ENCODE data around the gene CHD2.
A peak's percentile ranks its signal among the peaks of the same experiment; 100 is the strongest.

The CHD2 gene

DNA sequence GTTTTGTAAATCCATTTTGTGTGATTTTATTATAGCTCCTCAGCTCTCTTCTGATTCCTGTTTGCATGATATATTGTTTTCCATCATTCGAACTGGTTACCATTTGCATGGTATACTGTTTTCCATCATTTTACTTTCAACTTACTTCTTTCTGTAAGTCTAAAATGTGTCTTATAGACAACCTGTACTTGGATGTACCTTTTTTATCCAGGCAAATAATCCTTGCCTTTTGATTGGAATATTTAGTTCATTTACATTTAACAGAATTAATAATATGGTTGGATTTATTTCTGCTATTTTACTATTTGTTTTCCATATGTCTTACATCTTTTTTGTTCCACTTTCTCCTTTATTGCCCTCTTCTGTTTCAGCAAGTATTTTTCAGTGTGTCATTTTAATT lies 62.8 kb downstream of the CHD2 start:
- no peak for DNase-seq (ENCODE audit: low read depth)

DNA sequence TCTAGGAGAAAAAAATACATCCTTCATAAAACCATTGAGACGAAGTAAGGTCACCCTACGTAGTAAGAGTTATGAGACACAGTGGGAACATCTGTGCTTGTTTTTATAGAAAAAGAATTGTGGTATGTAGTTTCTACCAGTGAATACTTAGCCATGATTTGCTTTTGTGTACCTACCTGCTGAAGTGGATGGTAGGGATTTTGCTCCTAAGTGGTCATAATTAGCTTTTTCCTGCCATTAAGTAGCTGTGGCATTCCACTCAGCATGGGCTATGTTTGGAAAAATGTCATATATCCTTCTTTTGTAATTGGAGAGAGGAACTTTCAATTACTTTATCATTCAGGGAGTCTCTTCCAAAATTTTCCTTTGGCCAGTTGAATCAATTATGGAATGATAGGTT lies 63.7 kb downstream of the CHD2 start:
- no peak for DNase-seq (ENCODE audit: low read depth)

DNA sequence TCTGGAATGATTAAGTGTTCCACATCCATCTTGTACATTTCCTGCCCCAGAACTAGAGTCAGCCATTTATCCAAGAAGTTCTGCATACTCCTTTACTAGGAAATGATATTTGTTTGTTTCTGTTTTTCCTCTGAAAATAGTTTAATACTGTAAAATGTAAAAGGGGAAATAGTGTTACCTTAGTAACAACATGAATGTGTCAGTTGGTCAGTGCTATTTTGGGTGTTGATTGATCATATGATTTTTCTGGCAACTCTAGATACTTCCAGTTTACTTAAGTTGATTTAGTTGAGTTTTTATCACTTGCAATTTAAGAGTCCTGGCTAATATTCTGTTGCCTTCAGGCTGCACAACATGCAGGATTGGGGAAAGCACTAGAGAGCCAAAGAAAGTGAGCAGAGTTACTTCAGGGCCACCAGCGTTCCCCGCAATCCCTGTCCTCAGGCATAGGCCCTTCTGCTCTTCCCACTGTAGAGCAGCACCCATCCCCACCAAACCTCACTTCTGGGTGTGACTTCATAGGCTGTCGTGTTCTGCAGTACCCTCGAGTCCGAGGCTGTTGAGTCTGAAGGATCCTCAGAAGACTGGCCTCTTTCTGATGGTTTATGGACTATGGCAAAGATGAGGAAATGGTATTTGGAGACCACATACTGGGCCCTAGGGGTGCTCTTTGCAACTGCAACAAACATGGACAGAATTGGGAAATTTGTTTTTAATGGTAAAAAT lies 69.0 kb downstream of the CHD2 start:
- peak; percentile 9 for DNase-seq (ENCODE audit: low read depth)

DNA sequence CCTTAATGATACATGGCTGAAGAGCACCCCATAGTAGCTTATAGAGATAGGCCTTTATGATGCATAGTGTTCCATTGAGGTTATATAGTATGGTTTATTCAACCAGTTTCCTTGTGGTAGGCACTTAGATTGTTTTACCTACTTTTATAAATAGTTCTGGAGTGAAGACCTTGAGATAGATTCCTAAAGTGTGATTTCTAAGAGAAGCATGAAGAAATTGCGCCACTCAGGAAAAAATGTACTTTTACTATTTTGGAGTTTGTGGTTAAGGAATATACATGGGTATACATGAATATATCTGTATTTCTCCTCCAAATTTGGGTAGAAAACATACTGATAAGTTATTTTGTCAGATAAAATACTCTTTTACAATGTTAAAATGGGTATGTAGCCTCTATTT lies 70.5 kb downstream of the CHD2 start:
- DNase-seq (ENCODE audit: low read depth), result peak; percentile 55

DNA sequence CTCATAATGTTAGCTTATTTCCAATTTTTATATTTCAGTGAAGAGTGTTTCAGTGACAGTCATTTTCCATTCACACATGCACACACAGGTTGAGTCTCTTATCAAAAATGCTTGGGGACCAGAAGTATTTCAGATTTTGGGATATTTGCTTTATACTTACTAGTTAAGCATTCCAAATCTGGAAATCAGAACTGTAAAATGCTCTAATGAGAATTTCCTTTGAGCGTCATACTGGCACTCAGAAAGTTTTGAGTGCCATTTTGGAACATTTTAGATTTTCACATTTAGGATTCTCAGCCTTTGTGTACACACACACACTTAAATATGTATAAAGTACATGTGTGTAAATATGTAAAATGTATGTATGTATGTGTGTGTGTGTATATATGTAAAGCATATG lies 71.0 kb downstream of the CHD2 start:
- no peak for DNase-seq (ENCODE audit: low read depth)

DNA sequence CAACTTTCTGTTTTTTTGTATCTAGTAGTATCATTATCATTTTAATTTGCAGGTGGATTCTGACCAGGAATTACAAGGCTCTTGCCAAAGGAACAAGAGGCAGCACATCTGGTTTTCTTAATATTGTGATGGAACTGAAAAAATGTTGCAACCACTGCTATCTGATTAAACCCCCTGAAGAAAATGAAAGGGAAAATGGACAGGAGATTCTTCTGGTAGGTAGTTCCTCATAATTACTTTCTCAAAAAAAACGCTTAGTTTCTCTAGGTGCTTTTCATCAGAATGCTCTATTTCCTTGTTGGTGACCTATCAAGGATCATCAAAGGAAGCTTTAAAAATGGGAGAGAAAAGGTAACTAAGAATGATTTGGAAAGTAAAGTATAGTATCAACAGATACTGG lies 71.6 kb downstream of the CHD2 start:
- DNase-seq (ENCODE audit: low read depth), result no peak

DNA sequence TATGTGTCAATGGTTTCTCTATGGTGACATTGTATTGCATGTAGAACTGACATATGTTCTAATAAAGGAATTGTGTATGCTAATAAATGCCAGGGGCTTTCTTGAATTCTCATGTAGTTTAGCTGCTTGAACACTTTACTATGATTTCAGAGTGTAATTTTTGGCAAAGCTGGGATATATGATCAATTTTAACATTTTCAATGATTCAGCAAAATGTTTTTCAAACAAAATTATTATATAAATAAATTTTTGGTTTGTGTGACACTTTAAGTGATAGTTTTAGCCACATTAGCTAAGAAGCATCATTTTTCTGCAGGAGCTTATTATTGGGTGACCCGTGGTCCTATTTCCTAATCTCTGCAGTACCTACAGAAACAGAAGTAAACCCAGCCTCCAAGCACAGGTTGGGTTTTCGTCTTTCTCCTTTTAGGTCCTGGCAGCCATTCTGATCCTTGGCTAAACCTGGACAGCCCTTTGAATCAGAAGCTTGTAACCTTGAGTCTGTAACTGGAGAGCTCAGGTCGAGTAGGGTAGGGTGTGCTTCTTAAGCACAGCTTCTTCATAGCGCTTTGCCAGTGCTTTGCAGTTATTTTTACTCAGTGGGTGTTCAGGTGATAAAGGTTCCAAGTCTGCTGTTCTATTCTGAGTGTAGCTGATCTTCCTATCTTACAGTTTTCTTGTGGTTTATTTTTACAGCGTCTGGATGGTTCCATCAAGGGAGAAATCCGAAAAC lies 74.2 kb downstream of the CHD2 start:
- no peak for DNase-seq (ENCODE audit: low read depth)

DNA sequence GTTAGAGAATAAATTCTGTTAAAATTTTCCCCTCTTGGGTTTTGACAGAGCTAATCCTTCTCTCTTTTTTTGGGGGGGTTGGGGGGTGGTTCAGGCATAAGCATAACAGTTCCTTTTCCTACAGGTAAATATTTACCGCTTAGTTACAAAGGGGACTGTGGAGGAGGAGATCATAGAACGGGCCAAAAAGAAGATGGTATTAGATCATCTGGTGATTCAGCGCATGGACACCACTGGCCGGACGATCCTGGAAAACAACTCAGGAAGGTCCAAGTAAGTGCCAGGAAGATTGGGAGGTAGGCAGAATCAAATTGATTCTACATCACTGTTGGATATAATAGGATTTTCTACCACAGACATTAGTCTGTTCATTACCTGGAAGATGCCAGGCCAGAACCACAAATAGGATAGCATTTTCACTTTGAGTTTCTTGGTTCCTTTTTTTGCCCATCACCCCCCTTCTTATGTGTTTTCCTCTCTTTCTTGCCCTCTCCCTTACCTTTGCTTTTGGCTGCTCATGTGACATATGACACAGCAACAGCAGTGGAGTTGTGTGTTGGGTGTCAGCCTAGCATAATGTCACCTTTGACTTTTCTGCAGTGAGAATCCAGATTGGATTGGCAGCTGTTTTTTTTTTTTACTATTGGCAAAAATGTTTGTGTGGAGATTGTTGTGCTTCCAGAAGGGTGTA lies 79.0 kb downstream of the CHD2 start:
- no peak for DNase-seq (ENCODE audit: low read depth)

DNA sequence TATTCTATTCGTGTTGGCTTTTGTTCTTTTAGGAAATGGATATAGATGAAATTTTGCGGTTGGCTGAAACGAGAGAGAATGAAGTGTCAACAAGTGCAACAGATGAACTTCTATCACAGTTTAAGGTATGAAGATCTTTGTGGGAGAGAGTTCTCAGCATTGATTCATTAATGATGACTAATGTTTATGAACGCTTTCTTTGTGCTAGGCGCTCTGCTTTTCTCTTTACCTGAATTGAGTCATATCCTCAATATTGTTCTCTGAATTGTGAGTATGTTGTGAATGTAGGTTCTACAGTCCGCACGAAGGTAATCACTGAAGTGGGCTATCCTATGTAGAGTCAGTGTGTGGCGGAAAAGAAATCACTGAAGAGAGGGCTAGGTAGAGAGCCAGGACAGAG lies 81.2 kb downstream of the CHD2 start:
- no peak for DNase-seq (ENCODE audit: low read depth)

DNA sequence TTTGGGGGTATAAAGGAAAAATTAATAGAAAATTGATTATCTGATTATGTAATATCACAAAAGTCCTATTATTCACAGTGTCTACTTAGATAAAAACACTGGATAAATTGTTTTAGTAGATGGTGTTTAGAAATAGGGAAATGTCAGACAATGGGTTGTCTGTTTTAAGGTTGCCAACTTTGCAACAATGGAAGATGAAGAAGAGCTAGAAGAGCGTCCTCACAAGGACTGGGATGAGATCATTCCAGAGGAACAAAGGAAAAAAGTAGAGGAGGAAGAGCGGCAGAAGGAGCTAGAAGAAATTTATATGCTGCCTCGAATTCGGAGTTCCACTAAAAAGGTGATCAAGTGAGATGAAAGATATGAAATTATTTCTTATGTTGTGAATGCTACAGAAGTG lies 84.0 kb downstream of the CHD2 start:
- no peak for DNase-seq (ENCODE audit: low read depth)

DNA sequence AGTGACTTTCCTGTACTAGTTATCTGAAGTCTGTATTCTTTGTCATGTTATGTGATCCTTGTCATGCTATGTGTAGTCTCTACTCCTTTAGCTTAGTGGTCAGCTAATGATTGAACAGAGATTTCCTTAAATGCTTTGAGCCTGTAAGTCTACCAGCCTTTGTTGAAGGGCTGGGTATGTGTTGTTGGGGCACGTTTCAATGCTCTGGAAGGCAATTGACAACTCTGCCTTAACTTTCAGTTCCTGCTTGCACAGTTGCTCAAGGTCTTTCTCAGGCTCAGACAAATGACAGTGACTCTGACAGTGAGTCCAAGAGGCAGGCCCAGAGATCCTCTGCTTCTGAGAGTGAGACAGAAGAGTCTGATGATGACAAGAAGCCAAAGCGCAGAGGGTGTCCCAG lies 89.3 kb downstream of the CHD2 start:
- no peak for DNase-seq (ENCODE audit: low read depth)

DNA sequence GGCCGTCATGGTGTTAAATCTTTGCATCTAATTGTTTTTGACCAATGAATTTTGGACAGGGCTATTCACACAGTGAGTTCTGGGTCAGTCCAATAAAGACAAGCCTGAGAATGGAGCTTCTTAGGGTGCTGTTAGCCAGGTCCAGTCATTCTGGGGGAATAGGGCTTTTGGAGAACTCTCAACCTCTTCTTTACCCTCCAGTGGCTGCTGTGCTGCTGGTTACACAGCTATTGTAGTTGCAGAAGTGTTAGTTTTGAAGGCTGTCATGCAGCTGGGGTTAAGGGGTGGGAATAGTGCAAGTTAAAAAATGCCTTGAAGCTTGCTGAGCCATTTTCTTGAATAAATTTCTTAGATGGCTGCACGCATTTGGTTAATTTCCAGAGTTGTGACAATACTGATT lies 89.9 kb downstream of the CHD2 start:
- DNase-seq (ENCODE audit: low read depth), result no peak

DNA sequence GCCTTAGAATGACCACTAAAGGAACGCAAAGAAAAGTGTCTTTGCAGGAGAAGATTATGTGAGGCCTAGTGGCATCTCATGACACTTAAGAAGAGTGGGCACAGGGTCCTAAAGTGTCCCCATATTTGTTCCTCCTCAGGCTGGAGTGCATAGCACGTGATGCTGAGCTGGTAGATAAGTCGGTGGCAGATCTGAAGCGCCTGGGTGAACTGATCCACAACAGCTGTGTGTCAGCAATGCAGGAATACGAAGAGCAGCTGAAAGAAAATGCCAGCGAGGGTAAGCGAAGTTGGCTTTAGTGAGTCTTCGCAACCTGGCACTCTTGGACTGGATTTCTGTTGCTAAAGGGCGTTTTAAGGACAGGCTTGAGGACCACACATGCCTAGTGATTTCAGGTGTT lies 92.6 kb downstream of the CHD2 start:
- DNase-seq (ENCODE audit: low read depth), result no peak

DNA sequence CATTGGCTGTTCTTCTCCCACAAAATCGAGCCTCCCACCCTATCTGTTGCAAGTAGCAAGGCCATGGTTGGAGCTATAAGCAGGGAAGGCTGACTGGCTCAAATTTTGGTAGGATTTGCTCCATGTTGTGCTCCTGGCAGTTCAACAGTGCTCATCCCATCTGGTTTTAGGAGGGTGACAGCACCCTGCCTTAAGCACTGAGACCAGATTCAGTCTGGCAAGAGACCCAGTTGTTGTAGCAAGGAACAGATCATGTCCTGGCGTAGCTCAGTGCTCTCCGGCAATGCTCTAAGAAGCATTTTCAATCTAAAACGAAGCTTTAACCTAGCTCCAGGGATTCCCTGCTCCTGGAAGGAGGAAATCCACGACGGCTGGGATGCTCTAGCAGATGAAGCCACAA lies 97.7 kb downstream of the CHD2 start:
- no peak for DNase-seq (ENCODE audit: low read depth)

DNA sequence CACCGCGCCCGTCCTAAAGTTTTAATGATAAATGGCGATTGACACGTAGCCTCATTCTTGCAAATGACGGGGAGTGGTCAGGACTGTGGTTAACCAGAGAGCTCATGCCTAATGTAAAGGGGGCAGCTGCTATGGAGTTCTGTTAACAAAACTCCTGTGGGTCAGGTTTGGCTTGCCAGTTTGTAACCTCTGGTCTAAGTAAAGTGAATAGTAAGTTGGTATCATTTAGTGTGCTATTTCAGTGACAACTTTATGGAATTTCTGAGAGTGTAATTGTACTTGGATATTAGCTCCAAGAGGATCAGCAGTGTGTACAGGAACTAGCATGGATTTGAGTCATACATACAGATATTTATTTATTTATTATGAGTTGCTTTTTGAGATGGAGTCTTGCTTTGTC lies 101.0 kb downstream of the CHD2 start:
- DNase-seq (ENCODE audit: low read depth), result no peak

DNA sequence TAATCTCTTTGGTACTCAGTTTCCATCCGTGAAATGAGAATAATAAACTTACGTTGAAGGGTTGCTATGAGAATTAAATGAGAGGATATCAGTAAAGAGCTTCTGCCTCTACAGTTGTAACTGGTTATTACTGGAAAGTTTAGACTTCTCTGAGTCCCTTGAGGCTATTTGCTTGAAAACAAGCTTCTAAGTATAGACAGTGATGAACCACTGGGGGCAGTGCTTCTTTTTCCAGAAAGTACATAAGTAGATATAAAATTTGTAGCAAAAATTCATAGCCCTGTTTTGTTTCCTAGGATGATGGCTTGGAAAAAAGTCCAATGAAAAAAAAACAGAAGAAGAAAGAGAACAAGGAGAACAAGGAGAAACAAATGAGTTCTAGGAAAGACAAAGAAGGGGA lies 101.8 kb downstream of the CHD2 start:
- DNase-seq (ENCODE audit: low read depth), result no peak

DNA sequence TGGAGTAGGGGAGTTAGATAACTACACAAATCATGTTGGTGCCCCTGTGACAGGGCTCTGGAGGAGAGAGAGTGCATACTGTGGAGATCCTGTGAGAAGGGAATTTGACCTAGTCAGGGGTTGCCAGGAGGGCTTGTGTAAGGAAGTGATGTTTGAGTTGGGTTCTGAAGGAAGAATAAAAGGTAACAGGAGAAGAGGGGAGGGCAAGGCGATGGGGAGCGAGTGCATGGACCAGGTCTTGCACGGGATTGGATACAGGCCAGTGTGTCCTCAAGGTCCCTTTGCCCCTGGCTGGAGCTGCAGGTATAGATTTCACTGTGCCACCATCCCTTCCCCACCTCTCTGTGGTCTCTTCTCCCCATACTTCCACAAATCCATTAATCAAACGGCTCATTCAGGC lies 105.0 kb downstream of the CHD2 start:
- DNase-seq (ENCODE audit: low read depth), result no peak

DNA sequence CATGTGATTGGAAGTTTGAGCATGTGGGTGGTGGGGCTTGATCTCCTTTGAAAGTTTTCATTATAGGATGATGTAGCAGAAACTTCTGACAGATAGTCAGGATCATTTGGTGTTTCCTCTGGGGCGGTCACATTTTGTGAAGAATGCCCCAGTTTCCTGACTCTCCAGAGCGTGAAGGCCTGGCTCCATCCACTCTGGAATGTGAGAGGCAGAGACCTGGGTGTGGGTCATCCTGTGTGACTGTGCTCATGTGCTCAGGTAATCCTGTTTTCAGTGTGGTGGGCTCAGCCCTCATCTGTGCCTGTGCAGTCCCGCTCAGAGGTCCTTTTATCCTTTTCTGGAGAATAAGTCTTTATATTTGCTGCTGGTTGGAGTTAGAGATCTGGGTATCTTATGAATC lies 107.9 kb downstream of the CHD2 start:
- no peak for DNase-seq (ENCODE audit: low read depth)

DNA sequence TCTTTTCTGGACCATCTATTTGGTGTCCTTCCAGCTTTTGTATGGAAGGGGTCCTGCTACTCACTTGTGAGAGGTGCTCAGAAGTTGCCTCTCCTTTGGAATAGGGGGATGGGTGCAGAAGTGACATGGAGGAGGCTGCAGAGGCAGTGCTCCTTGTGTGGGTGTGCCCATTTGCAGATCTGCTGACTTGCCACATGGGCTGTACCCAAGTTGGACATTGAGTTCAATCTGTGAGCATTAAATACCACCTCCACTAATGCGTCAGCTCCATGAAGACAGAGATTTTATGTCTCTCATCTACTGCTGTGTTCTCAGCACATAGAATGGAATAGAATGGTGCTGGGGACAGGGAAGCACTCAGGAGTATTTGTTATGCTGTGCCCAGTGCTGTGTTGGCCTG lies 112.7 kb downstream of the CHD2 start:
- DNase-seq (ENCODE audit: low read depth), result no peak

DNA sequence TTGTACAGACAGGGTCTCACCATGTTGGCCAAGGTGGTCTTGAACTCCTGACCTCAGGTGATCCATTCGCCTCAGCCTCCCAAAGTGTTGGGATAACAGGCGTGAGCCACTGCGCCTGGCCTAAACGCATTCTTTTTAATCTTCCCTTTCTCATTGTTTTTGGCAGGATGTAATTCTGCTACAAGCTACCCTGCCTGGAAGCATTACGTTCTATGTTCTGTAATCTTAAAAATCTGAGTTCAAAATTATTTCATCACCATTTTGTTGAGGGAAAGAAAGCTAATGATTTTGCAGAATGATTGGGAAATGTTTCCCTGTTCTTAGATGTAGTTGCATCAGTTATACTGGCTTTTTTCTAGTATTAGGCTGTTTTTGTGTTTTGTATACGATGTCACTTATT lies 117.4 kb downstream of the CHD2 start:
- DNase-seq (ENCODE audit: low read depth), result no peak

DNA sequence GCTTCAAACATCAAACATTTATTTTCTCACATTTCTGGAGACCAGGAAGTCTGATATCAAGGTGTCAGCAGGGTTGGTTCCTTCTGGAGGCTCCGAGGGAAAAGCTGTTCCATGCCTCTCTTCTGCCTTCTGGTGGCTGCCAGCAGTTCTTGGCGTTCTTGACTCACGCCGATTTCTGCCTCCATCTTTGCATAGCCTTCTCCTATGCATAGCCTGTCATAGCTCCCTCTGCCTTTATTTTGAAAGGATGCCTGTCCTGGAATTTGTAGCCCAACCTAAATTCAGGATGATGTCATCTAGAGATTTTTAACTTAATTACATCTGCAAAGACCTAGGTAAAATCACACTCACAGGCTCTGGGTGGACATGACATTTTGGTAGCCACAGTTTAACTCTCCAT lies 118.5 kb downstream of the CHD2 start:
- peak; percentile 44 for DNase-seq (ENCODE audit: low read depth)

DNA sequence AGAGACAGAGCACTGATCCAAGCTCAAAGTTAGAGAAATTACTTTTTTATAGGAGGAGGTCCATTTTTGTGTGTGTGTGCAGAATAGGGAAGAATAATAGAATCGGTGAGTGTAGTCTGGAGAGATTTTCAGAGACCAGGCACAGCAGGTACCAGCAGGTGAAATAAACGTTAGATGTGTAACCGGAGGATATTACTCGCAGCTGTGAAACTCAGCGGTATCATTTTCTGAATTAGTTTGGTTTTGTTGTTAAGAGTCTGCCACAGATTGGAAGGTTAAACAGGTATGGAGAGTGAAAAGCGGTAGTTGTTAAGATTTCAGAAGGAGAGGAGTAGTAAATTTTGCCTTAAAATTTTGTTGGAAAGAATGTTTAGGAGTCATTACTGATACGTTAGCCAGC lies 119.0 kb downstream of the CHD2 start:
- no peak for DNase-seq (ENCODE audit: low read depth)

DNA sequence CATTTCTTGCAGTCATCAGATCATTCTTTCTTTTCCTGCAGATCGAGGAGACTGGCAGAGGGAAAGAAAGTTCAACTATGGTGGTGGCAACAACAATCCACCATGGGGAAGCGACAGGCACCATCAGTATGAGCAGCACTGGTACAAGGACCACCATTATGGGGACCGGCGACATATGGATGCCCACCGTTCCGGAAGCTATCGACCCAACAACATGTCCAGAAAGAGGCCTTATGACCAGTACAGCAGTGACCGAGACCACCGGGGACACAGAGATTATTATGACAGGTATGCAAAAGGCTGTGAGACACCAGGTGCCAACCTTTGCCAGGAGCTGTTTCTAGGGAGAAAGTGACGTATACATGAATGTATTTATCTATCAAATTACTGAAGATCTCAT lies 119.8 kb downstream of the CHD2 start:
- DNase-seq (ENCODE audit: low read depth), result no peak

All from EH (cell line).